A549 (cell line): ENCODE results near the gene TMEM163.
"Not testable (repeated sequence)": the region's sequence is repeated elsewhere in the genome, so short reads cannot be mapped to it uniquely, and the experiment has no call there.

Experiments used
- CTCF ChIP-seq: fragments of >200 bp; sonication (Bioruptor Twin); formaldehyde crosslinking; IDR thresholded peaks from 3 replicates; pipeline ENCODE4 v1.5.1; 2016
- EP300 ChIP-seq, 2 experiments: fragments of >200 bp; sonication (Bioruptor Twin); formaldehyde crosslinking; IDR thresholded peaks; 2 replicates in 1 of 2; 3 replicates in 1 of 2; pipeline ENCODE4 v1.6.1; 2016 to 2017
- ESRRA ChIP-seq: fragments of 150-350 bp; IDR thresholded peaks from 2 replicates; pipeline ENCODE4 v1.6.1; 2014; ENCODE audit warnings: mild to moderate bottlenecking, low read length, borderline replicate concordance
- NR3C1 ChIP-seq: fragments of >200 bp; sonication (Bioruptor Twin); formaldehyde crosslinking; IDR thresholded peaks from 3 replicates; pipeline ENCODE4 v1.6.1; 2017
- POLR2A ChIP-seq: IDR thresholded peaks from 2 replicates; pipeline ENCODE4 v1.6.1; 2012; ENCODE audit warnings: mild to moderate bottlenecking, low read length
- SMC3 ChIP-seq: fragments of >200 bp; sonication (Bioruptor Twin); formaldehyde crosslinking; IDR thresholded peaks from 3 replicates; pipeline ENCODE4 v1.6.1; 2018; ENCODE audit warnings: inconsistent platforms

GRCh38 chr2:134589171-134590083 is 129.4 kb downstream of the TMEM163 start:
- not testable (repeated sequence) for TF ChIP-seq CTCF; ESRRA; SMC3; EP300 (IDR thresholded peaks at IDR 0.05); POLR2A; NR3C1
